AG09319 (cell line): ENCODE results near the gene CCDC71L.

Experiments used
- DNase-seq: peaks from one replicate; pipeline ENCODE4 v3.0.0-alpha.2; 2010; ENCODE audit warnings: low read depth; ENCODE audit errors: extremely low read depth
- TF ChIP-seq, protein P1 (sequence below): IDR thresholded peaks from 2 replicates; pipeline ENCODE4 v1.5.1; 2011; ENCODE audit warnings: low read depth, mild to moderate bottlenecking, inconsistent platforms, low read length, moderate library complexity

Gene CCDC71L

DNA sequence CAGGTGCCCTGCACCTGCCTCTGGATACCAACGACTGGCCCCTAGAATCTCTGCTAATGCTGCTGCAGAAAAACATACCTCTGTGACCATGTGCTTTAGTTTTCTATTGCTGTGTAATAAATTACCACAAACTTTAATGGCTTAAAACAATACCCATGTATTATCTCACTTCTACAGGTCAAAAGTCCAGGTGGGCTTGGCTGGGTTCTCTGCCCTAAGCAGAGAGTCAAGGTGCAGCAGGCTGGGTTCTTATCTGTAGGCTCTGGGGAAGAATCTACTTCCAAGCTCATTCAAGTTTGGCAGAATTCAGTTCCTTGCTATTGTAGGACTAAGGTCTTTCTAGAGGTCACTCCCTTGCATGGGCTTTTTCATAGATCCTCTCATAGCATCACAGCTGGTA lies 52.3 kb downstream of the CCDC71L start:
- no peak for DNase-seq
- TF ChIP-seq, protein P1, sequence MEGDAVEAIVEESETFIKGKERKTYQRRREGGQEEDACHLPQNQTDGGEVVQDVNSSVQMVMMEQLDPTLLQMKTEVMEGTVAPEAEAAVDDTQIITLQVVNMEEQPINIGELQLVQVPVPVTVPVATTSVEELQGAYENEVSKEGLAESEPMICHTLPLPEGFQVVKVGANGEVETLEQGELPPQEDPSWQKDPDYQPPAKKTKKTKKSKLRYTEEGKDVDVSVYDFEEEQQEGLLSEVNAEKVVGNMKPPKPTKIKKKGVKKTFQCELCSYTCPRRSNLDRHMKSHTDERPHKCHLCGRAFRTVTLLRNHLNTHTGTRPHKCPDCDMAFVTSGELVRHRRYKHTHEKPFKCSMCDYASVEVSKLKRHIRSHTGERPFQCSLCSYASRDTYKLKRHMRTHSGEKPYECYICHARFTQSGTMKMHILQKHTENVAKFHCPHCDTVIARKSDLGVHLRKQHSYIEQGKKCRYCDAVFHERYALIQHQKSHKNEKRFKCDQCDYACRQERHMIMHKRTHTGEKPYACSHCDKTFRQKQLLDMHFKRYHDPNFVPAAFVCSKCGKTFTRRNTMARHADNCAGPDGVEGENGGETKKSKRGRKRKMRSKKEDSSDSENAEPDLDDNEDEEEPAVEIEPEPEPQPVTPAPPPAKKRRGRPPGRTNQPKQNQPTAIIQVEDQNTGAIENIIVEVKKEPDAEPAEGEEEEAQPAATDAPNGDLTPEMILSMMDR = no peak
